ENCODE measurements around the gene SLIT1.

SLIT1 gene

DNA sequence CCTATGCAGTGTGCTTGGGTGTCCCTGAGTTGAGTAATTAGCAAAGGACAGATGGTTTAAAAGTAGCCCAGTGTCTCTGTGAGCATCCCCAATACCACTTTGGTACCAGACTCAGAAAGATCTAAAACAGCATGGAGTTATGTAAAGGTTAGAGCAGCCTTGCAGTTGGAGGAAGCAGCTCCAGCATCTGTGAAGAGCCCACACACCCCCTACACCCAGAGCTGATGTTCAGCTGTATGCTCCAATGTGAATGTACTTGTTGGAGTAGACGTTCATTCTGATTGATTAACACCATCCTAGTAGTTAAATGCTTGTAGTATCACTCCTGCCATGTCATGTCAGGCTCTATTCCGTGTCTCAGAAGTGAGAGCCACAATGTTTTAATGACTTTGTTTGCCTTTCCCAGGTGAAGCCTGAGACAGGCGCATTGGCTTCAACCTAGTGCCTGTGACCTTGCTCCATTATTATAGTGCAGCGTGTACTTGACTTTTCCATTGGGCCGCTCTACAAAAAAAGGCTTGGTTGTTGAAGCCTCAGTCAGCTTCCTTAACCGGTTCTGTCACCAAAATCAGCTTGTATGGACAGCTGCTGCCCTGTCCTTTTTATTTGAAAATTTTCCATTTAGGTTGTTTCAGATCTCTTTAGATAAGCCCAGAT lies 199.4 kb downstream of the SLIT1 start:
- Histone ChIP-seq H3K4me3 (ENCODE audit: low read length in 2 of 2) (no peak overlapping the region), H3K79me1 (ENCODE audit: low read depth, low read length) (no peaks in the 10 kb centered on the region), H3K4ac (ENCODE audit: low read length) (no peak overlapping the region), H3K27me3 (ENCODE audit: control insufficient read depth in 3 of 3, insufficient read depth in 3 of 3, low read depth in 1 of 3, low read length in 3 of 3) (no peaks in the 10 kb centered on the region), H2BK12ac (ENCODE audit: low read length) (no peak overlapping the region), H3K9ac (ENCODE audit: low read depth, low read length, poor library complexity) (no peak overlapping the region), H3K4me2 (ENCODE audit: insufficient read depth, low read length, poor library complexity, severe bottlenecking) (no peak overlapping the region), H3K14ac (ENCODE audit: low read length) (no peak overlapping the region), H3K9me3 (replicated peaks in 1 of 2; ENCODE audit: control insufficient read depth in 2 of 2, insufficient read depth in 1 of 2, low read depth in 1 of 2, low read length in 2 of 2) (peaks cover 0 to 2% of the 10 kb centered on the region in 2 donors), H3K4me1 (ENCODE audit: control insufficient read depth in 2 of 2, insufficient read depth in 1 of 2, low read depth in 1 of 2, low read length in 2 of 2) (peaks cover 14 to 17% of the 10 kb centered on the region in 2 donors), H2AFZ (ENCODE audit: low read length) (no peak overlapping the region), H2BK15ac (ENCODE audit: low read length) (no peak overlapping the region), H3K23ac (ENCODE audit: low read depth, low read length, poor library complexity) (no peak overlapping the region), H2BK120ac (ENCODE audit: low read depth, low read length) (no peak overlapping the region), H3K27ac (replicated peaks; ENCODE audit: low read length) (no peak overlapping the region), H4K91ac (ENCODE audit: low read depth, low read length, poor library complexity) (no peak overlapping the region), H3K36me3 (replicated peaks in 1 of 2; ENCODE audit: control insufficient read depth in 2 of 2, insufficient read depth in 2 of 2, low read length in 2 of 2) (peaks cover 11 to 30% of the 10 kb centered on the region in 2 donors), H2AK5ac (ENCODE audit: low read depth, low read length) (no peak overlapping the region), H3K18ac (ENCODE audit: low read length) (no peak overlapping the region), H2BK5ac (ENCODE audit: low read length) (no peak overlapping the region), H4K8ac (ENCODE audit: low read depth, low read length) (no peak overlapping the region)
- no peak for DNase-seq (ENCODE audit: low spot score)
- no CpG with 5 or more reads among the region's 6 CpGs for WGBS, 2 donors (ENCODE audit: extremely low coverage in 2 of 2, insufficient read length in 2 of 2, insufficient replicate concordance in 1 of 2)

DNA sequence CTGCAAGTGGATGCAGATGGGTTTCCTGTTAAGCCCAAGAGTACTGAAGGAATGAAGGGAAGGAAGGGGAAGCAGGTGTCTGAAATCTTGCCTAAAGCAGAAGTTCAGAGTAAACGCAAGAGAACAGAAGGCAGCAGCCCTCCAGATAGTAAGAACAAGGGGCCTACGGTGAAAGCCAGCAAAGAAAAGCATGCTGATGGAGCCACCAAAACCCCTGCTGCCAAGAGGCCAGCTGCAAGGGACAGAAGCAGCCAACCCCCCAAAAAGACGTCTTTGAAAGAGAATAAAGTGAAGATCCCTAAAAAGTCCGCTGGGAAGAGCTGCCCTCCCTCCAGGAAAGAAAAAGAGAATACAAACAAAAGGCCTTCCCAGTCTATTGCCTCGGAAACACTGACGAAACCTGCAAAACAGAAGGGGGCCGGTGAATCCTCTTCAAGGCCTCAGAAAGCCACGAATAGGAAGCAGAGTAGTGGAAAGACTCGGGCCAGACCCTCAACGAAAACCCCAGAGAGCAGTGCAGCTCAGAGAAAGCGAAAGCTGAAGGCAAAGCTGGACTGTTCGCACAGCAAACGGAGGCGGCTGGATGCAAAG lies 201.1 kb downstream of the SLIT1 start:
- peak overlapping the region; percentile 17 for H3K18ac ChIP-seq (ENCODE audit: low read length)
- no peak overlapping the region for H2BK12ac ChIP-seq (ENCODE audit: low read length)
- no peaks in the 10 kb centered on the region for H3K79me1 ChIP-seq (ENCODE audit: low read depth, low read length)
- no peak overlapping the region for H4K91ac ChIP-seq (ENCODE audit: low read depth, low read length, poor library complexity)
- peak overlapping the region; percentile 74 for H2AFZ ChIP-seq (ENCODE audit: low read length)
- peak overlapping the region; percentile 29 for H3K4me2 ChIP-seq (ENCODE audit: insufficient read depth, low read length, poor library complexity, severe bottlenecking)
- H3K27me3 ChIP-seq (ENCODE audit: control insufficient read depth in 3 of 3, insufficient read depth in 3 of 3, low read depth in 1 of 3, low read length in 3 of 3) = no peaks in the 10 kb centered on the region
- no peak overlapping the region for H2AK5ac ChIP-seq (ENCODE audit: low read depth, low read length)
- peaks cover 11 to 41% of the 10 kb centered on the region in 2 donors for H3K36me3 ChIP-seq (replicated peaks in 1 of 2; ENCODE audit: control insufficient read depth in 2 of 2, insufficient read depth in 2 of 2, low read length in 2 of 2)
- H3K23ac ChIP-seq (ENCODE audit: low read depth, low read length, poor library complexity) = no peak overlapping the region
- peak overlapping the region; percentile 75 for H3K27ac ChIP-seq (replicated peaks; ENCODE audit: low read length)
- no peak overlapping the region for H3K4ac ChIP-seq (ENCODE audit: low read length)
- no peak overlapping the region for H3K14ac ChIP-seq (ENCODE audit: low read length)
- H3K9ac ChIP-seq (ENCODE audit: low read depth, low read length, poor library complexity) = no peak overlapping the region
- H2BK120ac ChIP-seq (ENCODE audit: low read depth, low read length) = no peak overlapping the region
- no CpG with 5 or more reads among the region's 14 CpGs for WGBS, 2 donors (ENCODE audit: extremely low coverage in 2 of 2, insufficient read length in 2 of 2, insufficient replicate concordance in 1 of 2)
- H3K4me1 ChIP-seq (ENCODE audit: control insufficient read depth in 2 of 2, insufficient read depth in 1 of 2, low read depth in 1 of 2, low read length in 2 of 2) = peaks cover 14 to 15% of the 10 kb centered on the region in 2 donors
- peak; percentile 39 for DNase-seq (ENCODE audit: low spot score)
- H3K9me3 ChIP-seq (replicated peaks in 1 of 2; ENCODE audit: control insufficient read depth in 2 of 2, insufficient read depth in 1 of 2, low read depth in 1 of 2, low read length in 2 of 2) = peaks cover 0 to 2% of the 10 kb centered on the region in 2 donors
- no peak overlapping the region for H4K8ac ChIP-seq (ENCODE audit: low read depth, low read length)
- no peak overlapping the region for H2BK15ac ChIP-seq (ENCODE audit: low read length)
- peak overlapping the region in 1 of 2 donors; percentile 25 for H3K4me3 ChIP-seq (ENCODE audit: low read length in 2 of 2)
- H2BK5ac ChIP-seq (ENCODE audit: low read length) = no peak overlapping the region

DNA sequence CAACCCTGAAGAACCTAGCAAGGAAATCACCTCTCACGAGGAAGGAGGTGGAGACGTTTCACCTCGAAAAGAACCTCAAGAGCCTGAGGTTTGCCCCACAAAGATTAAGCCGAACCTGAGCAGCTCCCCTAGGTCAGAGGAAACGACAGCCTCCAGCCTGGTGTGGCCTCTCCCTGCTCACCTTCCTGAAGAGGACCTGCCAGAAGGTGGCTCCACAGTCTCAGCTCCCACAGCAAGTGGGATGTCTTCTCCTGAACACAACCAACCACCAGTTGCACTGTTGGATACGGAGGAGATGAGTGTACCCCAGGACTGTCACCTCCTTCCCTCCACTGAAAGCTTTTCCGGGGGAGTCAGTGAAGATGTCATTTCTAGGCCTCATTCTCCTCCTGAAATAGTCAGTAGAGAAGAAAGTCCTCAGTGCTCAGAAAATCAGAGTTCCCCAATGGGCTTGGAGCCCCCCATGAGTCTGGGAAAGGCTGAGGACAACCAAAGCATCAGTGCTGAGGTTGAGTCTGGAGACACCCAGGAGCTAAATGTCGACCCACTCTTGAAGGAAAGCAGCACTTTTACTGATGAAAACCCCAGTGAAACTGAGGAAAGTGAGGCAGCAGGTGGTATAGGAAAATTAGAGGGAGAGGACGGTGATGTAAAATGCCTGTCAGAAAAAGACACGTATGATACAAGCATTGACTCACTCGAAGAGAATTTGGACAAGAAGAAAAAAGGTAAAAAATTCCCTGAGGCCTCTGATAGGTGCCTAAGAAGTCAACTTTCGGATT lies 203.4 kb downstream of the SLIT1 start:
- Histone ChIP-seq H3K4me2 (ENCODE audit: insufficient read depth, low read length, poor library complexity, severe bottlenecking) (no peak overlapping the region), H3K27ac (replicated peaks; ENCODE audit: low read length) (no peak overlapping the region), H4K8ac (ENCODE audit: low read depth, low read length) (no peak overlapping the region), H2BK5ac (ENCODE audit: low read length) (no peak overlapping the region), H2AFZ (ENCODE audit: low read length) (no peak overlapping the region), H3K14ac (ENCODE audit: low read length) (no peak overlapping the region), H2BK120ac (ENCODE audit: low read depth, low read length) (no peak overlapping the region), H3K23ac (ENCODE audit: low read depth, low read length, poor library complexity) (no peak overlapping the region), H3K4ac (ENCODE audit: low read length) (no peak overlapping the region), H3K4me3 (ENCODE audit: low read length in 2 of 2) (no peak overlapping the region), H4K91ac (ENCODE audit: low read depth, low read length, poor library complexity) (no peak overlapping the region), H2AK5ac (ENCODE audit: low read depth, low read length) (no peak overlapping the region), H3K18ac (ENCODE audit: low read length) (no peak overlapping the region), H2BK12ac (ENCODE audit: low read length) (no peak overlapping the region), H3K79me1 (ENCODE audit: low read depth, low read length) (no peaks in the 10 kb centered on the region), H3K27me3 (ENCODE audit: control insufficient read depth in 3 of 3, insufficient read depth in 3 of 3, low read depth in 1 of 3, low read length in 3 of 3) (no peaks in the 10 kb centered on the region), H3K4me1 (ENCODE audit: control insufficient read depth in 2 of 2, insufficient read depth in 1 of 2, low read depth in 1 of 2, low read length in 2 of 2) (peaks cover 14 to 15% of the 10 kb centered on the region in 2 donors), H2BK15ac (ENCODE audit: low read length) (no peak overlapping the region), H3K9ac (ENCODE audit: low read depth, low read length, poor library complexity) (no peak overlapping the region), H3K9me3 (replicated peaks in 1 of 2; ENCODE audit: control insufficient read depth in 2 of 2, insufficient read depth in 1 of 2, low read depth in 1 of 2, low read length in 2 of 2) (peaks cover 0 to 2% of the 10 kb centered on the region in 2 donors), H3K36me3 (replicated peaks in 1 of 2; ENCODE audit: control insufficient read depth in 2 of 2, insufficient read depth in 2 of 2, low read length in 2 of 2) (peaks cover 11 to 32% of the 10 kb centered on the region in 2 donors)
- DNase-seq (ENCODE audit: low spot score) = no peak
- no CpG with 5 or more reads among the region's 12 CpGs for WGBS, 2 donors (ENCODE audit: extremely low coverage in 2 of 2, insufficient read length in 2 of 2, insufficient replicate concordance in 1 of 2)

DNA sequence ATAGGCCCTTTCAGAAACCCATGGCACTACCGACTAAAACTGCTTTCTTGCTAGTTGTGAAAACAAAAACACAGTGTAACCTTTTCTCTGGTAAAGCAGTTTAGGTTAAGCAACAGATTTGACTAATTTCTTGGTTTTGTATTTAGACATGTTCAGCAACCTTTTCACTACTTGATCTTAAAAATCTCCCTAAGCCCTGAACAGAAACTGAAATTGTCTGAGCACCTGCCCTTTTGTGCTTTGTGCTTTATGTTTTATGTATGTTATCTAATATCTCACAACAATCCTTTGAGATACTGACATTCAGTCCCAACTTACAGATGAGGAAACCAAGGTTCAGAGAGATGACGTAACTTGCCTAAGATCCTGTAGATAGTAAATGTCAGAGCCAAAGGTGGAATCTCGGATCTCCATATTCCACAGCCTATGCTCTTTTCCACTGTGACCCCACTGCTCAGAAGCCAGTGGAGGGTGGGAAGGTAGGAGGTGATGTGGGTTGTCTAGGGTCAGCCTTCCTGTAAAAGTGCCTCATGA lies 207.1 kb downstream of the SLIT1 start:
- WGBS, 2 donors (ENCODE audit: extremely low coverage in 2 of 2, insufficient read length in 2 of 2, insufficient replicate concordance in 1 of 2) = no CpG with 5 or more reads among the region's 3 CpGs
- no peak overlapping the region for H3K23ac ChIP-seq (ENCODE audit: low read depth, low read length, poor library complexity)
- H3K4me1 ChIP-seq (ENCODE audit: control insufficient read depth in 2 of 2, insufficient read depth in 1 of 2, low read depth in 1 of 2, low read length in 2 of 2) = peaks cover 0 to 1% of the 10 kb centered on the region in 2 donors
- H2BK12ac ChIP-seq (ENCODE audit: low read length) = no peak overlapping the region
- no peak overlapping the region for H2BK15ac ChIP-seq (ENCODE audit: low read length)
- no peak overlapping the region for H2BK120ac ChIP-seq (ENCODE audit: low read depth, low read length)
- H3K14ac ChIP-seq (ENCODE audit: low read length) = no peak overlapping the region
- no peak for DNase-seq (ENCODE audit: low spot score)
- H3K4me3 ChIP-seq (ENCODE audit: low read length in 2 of 2) = no peak overlapping the region
- no peak overlapping the region for H2AFZ ChIP-seq (ENCODE audit: low read length)
- H2AK5ac ChIP-seq (ENCODE audit: low read depth, low read length) = no peak overlapping the region
- peaks cover 11 to 32% of the 10 kb centered on the region in 2 donors for H3K36me3 ChIP-seq (replicated peaks in 1 of 2; ENCODE audit: control insufficient read depth in 2 of 2, insufficient read depth in 2 of 2, low read length in 2 of 2)
- no peak overlapping the region for H4K8ac ChIP-seq (ENCODE audit: low read depth, low read length)
- H4K91ac ChIP-seq (ENCODE audit: low read depth, low read length, poor library complexity) = no peak overlapping the region
- no peak overlapping the region for H2BK5ac ChIP-seq (ENCODE audit: low read length)
- H3K9me3 ChIP-seq (replicated peaks in 1 of 2; ENCODE audit: control insufficient read depth in 2 of 2, insufficient read depth in 1 of 2, low read depth in 1 of 2, low read length in 2 of 2) = peaks cover 0 to 2% of the 10 kb centered on the region in 2 donors
- H3K27ac ChIP-seq (replicated peaks; ENCODE audit: low read length) = no peak overlapping the region
- H3K79me1 ChIP-seq (ENCODE audit: low read depth, low read length) = no peaks in the 10 kb centered on the region
- no peaks in the 10 kb centered on the region for H3K27me3 ChIP-seq (ENCODE audit: control insufficient read depth in 3 of 3, insufficient read depth in 3 of 3, low read depth in 1 of 3, low read length in 3 of 3)
- no peak overlapping the region for H3K4ac ChIP-seq (ENCODE audit: low read length)
- H3K4me2 ChIP-seq (ENCODE audit: insufficient read depth, low read length, poor library complexity, severe bottlenecking) = no peak overlapping the region
- no peak overlapping the region for H3K9ac ChIP-seq (ENCODE audit: low read depth, low read length, poor library complexity)
- no peak overlapping the region for H3K18ac ChIP-seq (ENCODE audit: low read length)
